CD4-positive, alpha-beta T cell treated with Interleukin-17A for 4 hours (primary cell): Measurements from ENCODE around the gene KDM6B.
"Not testable (repeated sequence)": the region's sequence is repeated elsewhere in the genome, so short reads cannot be mapped to it uniquely, and the experiment has no call there.

Source experiments
- DNase-seq: peaks from one replicate; pipeline ENCODE4 v3.0.0-alpha.2; 2020; ENCODE audit warnings: mixed read lengths

The KDM6B gene, protein sequence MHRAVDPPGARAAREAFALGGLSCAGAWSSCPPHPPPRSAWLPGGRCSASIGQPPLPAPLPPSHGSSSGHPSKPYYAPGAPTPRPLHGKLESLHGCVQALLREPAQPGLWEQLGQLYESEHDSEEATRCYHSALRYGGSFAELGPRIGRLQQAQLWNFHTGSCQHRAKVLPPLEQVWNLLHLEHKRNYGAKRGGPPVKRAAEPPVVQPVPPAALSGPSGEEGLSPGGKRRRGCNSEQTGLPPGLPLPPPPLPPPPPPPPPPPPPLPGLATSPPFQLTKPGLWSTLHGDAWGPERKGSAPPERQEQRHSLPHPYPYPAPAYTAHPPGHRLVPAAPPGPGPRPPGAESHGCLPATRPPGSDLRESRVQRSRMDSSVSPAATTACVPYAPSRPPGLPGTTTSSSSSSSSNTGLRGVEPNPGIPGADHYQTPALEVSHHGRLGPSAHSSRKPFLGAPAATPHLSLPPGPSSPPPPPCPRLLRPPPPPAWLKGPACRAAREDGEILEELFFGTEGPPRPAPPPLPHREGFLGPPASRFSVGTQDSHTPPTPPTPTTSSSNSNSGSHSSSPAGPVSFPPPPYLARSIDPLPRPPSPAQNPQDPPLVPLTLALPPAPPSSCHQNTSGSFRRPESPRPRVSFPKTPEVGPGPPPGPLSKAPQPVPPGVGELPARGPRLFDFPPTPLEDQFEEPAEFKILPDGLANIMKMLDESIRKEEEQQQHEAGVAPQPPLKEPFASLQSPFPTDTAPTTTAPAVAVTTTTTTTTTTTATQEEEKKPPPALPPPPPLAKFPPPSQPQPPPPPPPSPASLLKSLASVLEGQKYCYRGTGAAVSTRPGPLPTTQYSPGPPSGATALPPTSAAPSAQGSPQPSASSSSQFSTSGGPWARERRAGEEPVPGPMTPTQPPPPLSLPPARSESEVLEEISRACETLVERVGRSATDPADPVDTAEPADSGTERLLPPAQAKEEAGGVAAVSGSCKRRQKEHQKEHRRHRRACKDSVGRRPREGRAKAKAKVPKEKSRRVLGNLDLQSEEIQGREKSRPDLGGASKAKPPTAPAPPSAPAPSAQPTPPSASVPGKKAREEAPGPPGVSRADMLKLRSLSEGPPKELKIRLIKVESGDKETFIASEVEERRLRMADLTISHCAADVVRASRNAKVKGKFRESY (N-terminal part only)

GRCh38 chr17:7833795-7834541, at the start of gene KDM6B:
KDM6B (plus strand) TSS chr17:7834217; CDS start chr17:7845555, 11,338 bp downstream.
- DNase-seq, result peak; percentile 93

GRCh38 chr17:7786866-7787265, 47.2 kb upstream of the KDM6B start:
- DNase-seq, result no peak

DNA sequence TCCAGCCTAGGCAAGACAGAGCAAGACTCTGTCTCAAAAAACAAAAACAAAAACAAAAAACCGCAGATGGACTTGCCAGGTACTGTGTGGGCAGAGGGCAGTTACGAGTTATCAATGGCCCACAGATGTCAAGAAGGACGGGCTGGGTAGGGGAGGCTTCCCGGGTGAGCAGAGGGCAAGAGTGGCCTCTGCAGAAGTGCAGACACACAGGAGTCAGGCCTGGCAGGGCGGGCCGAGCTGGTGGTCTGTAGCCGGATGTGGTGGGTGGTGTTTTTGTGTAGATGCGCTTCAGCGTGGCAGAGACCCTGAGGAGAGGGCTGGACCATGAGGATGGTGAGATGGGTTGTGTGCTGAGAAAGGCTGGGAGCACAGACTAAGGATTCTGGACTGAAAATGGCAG, 44.9 kb upstream of the KDM6B start:
- DNase-seq, result no peak

DNA sequence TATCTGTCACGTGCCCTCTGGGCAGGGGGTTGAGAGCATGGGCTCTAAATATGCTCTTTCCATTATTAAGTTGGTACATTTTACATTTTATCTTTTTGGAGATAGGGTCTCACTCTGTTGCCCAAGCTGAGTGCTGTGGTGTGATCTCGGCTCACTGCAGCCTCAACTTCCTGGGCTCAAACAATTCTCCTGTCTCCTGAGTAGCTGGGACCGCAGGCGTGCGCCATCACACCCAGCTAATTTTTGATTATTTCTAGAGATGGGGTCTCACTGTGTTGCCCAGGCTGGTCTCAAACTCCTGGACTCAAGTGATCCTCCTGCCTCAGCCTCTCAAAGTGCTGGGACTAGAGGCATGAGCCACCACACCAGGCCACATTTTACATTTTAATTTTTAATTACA, 43.9 kb upstream of the KDM6B start:
- no peak for DNase-seq

DNA sequence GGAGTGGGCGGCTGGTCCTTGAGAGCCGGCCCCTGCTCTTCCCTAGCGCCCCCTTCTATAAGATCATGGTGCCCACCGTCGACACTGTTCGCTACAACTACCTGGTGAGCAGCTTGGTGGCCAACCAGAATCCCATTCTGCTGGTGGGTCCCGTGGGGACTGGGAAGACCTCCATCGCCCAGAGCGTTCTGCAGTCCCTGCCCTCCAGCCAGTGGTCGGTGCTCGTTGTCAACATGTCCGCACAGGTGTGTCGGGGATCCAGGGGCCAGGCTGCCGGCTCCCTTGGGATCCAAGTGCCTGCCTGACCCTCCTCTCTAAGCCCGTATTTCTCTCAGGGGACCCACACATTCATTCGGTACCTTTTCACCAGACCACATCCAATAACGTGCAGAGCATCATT, 41.4 kb upstream of the KDM6B start:
- no peak for DNase-seq

- DNase-seq, result no peak
Observed at GRCh38 chr17:7794075-7794663, 39.8 kb upstream of the KDM6B start.

GRCh38 chr17:7797976-7798375, 36.0 kb upstream of the KDM6B start:
- DNase-seq, result no peak

DNA sequence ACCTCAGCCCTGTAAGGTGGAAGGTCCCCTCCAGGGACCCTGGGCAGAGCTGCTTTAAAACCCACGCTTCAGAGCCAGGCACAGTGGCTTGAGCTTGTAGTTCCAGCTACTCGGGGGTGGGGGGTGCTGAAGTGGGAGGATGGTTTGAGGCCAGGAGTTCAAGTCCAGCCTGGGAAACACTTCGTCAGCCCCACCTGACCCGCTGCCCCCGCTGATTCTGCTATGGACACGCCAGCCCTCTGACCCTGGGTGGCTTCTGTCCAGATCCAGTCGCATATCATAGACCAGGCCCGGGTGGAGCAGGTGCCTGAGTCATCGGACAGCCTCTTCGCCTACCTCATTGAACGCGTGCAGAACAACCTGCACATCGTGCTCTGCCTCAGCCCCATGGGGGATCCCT, 35.2 kb upstream of the KDM6B start:
- DNase-seq, result no peak

DNA sequence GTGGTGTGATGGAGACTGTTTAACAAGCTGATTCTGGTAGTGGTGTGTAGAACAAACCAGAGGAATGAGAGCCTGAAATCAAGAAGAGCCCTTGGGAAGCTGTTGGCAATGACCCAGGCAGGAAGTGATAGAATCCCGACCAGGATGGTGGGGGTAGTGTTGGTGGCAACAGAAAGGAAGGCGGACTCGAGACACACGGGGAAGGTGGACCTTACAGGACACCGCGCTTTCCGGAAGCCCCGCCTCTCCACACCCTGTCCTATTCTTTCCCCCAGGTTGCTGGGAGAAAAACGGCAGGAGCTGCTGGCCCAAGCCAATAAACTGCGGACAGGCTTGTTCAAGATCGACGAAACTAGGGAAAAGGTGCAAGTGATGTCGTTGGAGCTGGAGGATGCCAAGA, 30.0 kb upstream of the KDM6B start:
- DNase-seq, result no peak

DNA sequence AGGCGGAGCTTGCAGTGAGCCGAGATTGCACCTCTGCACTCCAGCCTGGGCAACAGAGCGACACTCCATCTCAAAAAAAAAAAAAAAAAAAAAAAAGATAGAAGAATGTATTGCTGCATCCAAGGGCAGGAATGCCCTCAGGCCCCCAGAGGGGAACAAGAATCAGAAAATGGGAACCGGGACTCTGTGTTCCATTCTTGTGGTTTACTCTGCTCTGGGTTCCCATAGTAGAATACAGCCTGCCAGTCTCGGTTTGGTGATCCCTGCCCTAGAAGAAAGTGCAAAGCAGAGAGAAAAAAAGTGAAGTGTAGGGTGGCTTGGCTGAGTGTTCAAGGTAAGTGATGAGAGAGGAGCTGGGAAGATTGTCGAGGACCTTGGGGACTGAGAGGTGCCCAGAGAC, 27.4 kb upstream of the KDM6B start:
- no peak for DNase-seq

- DNase-seq, result no peak
Observed at GRCh38 chr17:7807206-7807605, 26.8 kb upstream of the KDM6B start.

GRCh38 chr17:7809086-7809790, 24.8 kb upstream of the KDM6B start:
- DNase-seq, result no peak

DNA sequence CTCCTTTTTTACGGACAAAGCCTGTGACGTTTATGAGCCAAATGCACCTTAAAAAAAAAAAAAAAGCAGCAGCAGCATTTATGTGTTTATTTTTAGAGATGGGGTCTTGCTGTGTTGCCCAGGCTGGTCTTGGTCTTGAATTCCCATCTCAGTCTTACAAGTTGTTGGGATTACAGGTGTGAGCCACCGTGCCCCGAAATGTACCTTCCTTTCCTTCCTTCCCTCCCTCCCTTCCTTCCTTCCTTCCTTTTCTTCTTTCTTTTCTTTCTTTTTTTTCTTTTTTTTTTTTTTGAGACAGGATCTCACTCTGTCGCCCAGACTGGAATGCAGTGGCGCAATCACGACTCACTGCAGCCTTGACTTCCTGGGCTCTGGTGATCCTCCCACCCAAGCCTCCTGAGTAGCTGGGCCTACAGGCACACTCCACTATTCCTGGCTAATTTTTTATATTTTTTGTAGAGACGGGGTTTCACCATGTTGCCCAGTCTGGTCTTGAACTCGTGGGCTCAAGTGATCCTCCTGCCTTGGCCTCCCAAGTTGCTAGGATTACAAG, 24.1 kb upstream of the KDM6B start:
- DNase-seq, result not testable (repeated sequence)

DNA sequence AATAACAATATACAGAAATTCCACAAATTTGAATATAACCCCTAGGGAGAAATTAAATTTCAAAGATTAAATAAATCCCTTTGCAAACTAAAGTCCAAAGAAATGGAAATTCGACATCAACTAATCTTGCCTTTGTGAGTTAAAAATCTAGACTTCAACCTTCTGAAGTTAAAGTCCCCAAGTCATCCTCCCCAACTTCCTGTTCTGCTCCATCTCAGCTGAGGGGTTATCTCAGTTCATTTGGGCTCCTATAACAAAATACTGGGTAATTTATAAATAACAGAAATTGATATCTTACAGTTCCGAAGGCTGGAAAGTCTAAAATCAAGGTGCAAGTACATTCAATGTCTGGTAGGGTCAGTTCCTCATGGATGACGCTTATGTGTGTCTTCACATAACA, 22.8 kb upstream of the KDM6B start:
- no peak for DNase-seq

- DNase-seq, result no peak
Observed at GRCh38 chr17:7814969-7815368, 19.0 kb upstream of the KDM6B start.

DNA sequence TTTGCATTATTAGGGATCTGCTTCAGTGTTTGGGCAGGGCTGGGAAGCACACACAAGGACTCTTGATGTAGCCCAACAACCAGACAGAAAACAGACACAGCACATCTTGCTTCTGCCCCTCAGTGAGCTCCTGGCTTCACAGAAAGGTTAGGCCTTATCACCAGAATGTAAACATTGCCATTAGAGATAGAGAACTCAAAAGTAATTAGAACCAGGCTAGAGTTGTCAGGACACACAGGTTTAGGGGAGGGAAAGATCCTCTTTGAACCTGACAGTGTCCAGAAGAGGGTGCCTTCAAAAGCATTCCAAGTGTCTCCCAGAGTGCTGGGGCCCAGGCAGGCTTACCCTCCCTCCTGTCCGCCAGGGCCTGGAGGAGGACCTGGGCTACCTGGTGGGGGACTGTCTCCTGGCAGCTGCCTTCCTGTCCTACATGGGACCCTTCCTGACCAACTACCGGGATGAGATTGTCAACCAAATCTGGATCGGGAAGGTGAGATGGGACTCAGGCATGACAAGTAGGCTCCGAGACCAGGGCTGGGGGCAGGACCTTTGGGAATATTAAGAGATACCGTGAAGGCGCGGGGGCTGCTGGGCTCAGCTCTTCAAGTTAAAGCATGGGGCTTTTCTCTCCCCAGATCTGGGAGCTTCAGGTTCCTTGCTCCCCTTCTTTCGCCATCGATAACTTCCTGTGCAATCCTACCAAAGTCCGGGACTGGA, 16.9 kb upstream of the KDM6B start:
- no peak for DNase-seq

DNA sequence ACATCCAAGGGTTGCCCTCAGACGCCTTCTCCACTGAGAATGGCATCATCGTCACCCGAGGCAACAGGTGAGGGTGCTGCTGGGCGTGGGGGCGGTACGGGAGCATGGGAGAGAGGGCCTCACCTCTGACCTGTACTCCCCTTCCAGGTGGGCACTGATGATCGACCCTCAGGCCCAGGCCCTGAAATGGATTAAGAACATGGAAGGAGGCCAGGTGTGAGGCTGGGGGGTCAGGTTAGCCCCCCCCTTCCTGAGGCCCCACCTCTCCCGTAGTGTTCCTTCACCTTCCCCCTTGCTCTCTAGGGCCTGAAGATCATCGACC, 16.4 kb upstream of the KDM6B start:
- no peak for DNase-seq

- no peak for DNase-seq
Observed at GRCh38 chr17:7818026-7818425, 16.0 kb upstream of the KDM6B start.

DNA sequence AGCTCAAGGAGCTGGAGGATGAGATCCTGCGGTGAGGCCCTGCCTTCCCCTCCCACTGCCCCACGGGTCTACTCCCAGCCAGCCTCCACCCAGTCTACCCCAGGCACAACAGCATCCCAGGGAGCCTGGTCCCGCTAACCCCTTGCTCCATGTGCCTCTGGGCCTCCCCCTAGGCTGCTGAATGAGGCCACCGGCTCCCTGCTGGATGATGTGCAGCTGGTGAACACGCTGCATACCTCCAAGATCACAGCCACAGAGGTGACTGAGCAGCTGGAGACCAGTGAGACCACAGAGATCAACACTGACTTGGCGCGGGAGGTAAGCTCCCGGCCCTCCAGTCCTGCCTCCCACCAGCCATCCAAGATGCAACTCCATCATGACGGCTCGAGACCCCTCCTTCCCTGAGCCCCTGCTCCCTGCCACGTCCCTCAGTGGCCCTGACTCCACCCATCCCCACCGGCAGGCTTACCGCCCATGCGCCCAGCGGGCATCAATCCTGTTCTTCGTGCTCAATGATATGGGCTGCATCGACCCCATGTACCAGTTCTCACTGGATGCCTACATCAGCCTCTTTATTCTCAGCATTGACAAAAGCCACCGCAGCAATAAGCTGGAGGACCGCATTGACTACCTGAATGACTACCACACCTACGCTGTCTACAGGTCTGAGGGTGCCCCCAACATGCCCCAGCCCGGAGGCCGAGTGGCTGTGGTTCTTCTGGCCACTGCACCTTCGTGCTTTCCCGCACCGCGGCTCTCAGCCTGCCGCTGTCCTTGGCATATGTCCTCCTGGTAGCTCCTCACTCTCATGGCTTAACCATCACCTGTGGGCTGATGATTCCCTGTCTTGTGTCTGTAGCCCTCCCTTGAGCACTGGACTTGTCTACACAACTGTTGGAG, 15.0 kb upstream of the KDM6B start:
- DNase-seq, result no peak

DNA sequence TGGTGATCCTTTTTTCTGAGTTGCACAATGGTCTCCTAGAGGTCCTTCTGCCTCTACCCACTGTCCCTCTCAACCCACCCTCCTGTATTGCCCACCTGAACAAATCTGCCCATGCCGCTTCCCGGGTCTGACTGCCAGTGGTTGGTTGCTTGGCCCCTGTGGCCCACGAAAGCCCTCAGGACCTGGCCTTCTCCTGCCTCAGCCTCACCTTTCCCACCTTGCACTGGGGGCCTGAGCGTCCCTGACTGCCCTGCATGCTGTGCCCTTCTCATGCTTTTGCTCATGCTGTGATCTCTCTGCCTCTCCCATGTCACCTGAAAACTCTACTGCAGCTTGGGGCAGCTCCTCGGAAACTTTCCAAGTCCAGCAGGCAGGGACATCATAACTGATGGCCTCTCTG, 13.8 kb upstream of the KDM6B start:
- no peak for DNase-seq
